Fibroblast of lung (primary cell): ENCODE measurements around the gene RSPH1. TPM values are rescaled to one million over a fixed set of nuclear protein-coding genes. Genes with fewer than 3 reads are reported as not detected.

Experiments used
- DNase-seq, 2 donors: peaks; one replicate each; pipeline versions ENCODE4 v3.0.0 to v3.0.0-alpha.2; 2010; ENCODE audit warnings: low read depth in 2 of 2
- H2AFZ ChIP-seq: 2 replicates; pipeline ENCODE4 v1.5.1; 2012; ENCODE audit warnings: low read length, control low read depth, inconsistent platforms
- H3K27ac ChIP-seq: 2 replicates; pipeline ENCODE4 v1.5.1; 2011; ENCODE audit warnings: low read length, control low read depth; ENCODE audit not compliant: insufficient read depth
- H3K27me3 ChIP-seq: 2 replicates; pipeline ENCODE4 v1.5.1; 2011; ENCODE audit warnings: mild to moderate bottlenecking, low read length; ENCODE audit not compliant: control insufficient read depth, insufficient read depth
- H3K36me3 ChIP-seq: 2 replicates; pipeline ENCODE4 v1.5.1; 2011; ENCODE audit warnings: low read length; ENCODE audit not compliant: control insufficient read depth, insufficient read depth
- H3K4me1 ChIP-seq: 2 replicates; pipeline ENCODE4 v1.5.1; 2011; ENCODE audit warnings: low read length; ENCODE audit not compliant: control insufficient read depth, insufficient read depth; ENCODE audit errors: extremely low read depth
- H3K4me2 ChIP-seq: 2 replicates; pipeline ENCODE4 v1.5.1; 2011; ENCODE audit warnings: low read length, control low read depth; ENCODE audit not compliant: insufficient read depth; ENCODE audit errors: extremely low read depth
- H3K4me3 ChIP-seq, 4 experiments: fragments of 200-600 bp in 1 of 4; sonication (generic) in 1 of 4; replicated peaks in 1 of 4; 2 replicates each; pipeline ENCODE4 v1.5.1; 2011 to 2016; ENCODE audit warnings: low read length in 4 of 4, low read depth in 3 of 4, mild to moderate bottlenecking in 3 of 4, control low read depth in 2 of 4, inconsistent platforms in 1 of 4, mixed read lengths in 1 of 4; ENCODE audit not compliant: insufficient read depth in 1 of 4; ENCODE audit errors: control extremely low read depth in 1 of 4
- H3K79me2 ChIP-seq: 2 replicates; pipeline ENCODE4 v1.5.1; 2012; ENCODE audit warnings: mild to moderate bottlenecking, low read length, inconsistent platforms; ENCODE audit not compliant: control insufficient read depth, insufficient read depth
- H3K9ac ChIP-seq: 2 replicates; pipeline ENCODE4 v1.5.1; 2011; ENCODE audit warnings: mild to moderate bottlenecking, low read length, control low read depth; ENCODE audit not compliant: insufficient read depth
- H3K9me3 ChIP-seq: 2 replicates; pipeline ENCODE4 v1.5.1; 2012; ENCODE audit warnings: low read depth, low read length; ENCODE audit not compliant: control insufficient read depth, insufficient read depth
- H4K20me1 ChIP-seq: 2 replicates; pipeline ENCODE4 v1.5.1; 2011; ENCODE audit warnings: low read length; ENCODE audit not compliant: control insufficient read depth, insufficient read depth; ENCODE audit errors: extremely low read depth
- CTCF ChIP-seq, 2 donors: IDR thresholded peaks in 1 of 2; conservative IDR thresholded peaks in 1 of 2; 1 replicate in 1 of 2; 2 replicates in 1 of 2; pipeline ENCODE4 v1.5.1; 2011 to 2012; ENCODE audit warnings: low read length in 2 of 2, control low read depth in 1 of 2, inconsistent platforms in 1 of 2, low read depth in 1 of 2, mild to moderate bottlenecking in 1 of 2
- EZH2 ChIP-seq: IDR thresholded peaks from 2 replicates; pipeline ENCODE4 v1.5.1; 2012; ENCODE audit warnings: low read length, control low read depth, mild to moderate bottlenecking; ENCODE audit errors: missing control alignments
- polyA plus RNA-seq, 2 donors: library from polyadenylated mRNA; depleted of rRNA in 1 of 2; stranded (reverse) in 1 of 2; unstranded in 1 of 2; fragments of >200 nt; gene quantifications; 2 replicates each; pipeline ENCODE4 v1.2.1, GENCODE V29; 2011 to 2012; ENCODE audit warnings: missing spikeins in 1 of 2
- total RNA-seq: library from RNA; depleted of rRNA; stranded (reverse); fragments of >200 nt; gene quantifications from 2 replicates; pipeline ENCODE4 v1.2.1, GENCODE V29; 2014

The RSPH1 gene
- total and polyA plus RNA-seq, 2 donors (not counting 1 experiment from before 2014, with no cell fraction given): not detected

- H3K36me3 ChIP-seq: no peaks in the 10 kb centered on the region
- peaks cover 11% of the 10 kb centered on the region for H3K27me3 ChIP-seq
- no peak overlapping the region for H3K4me3 ChIP-seq
- DNase-seq: no peak
- H4K20me1 ChIP-seq: no peaks in the 10 kb centered on the region
- H2AFZ ChIP-seq: no peak overlapping the region
- no peaks in the 10 kb centered on the region for H3K9me3 ChIP-seq
- no peak overlapping the region for H3K27ac ChIP-seq
- H3K4me1 ChIP-seq: no peaks in the 10 kb centered on the region
- TF ChIP-seq EZH2 (no peak), CTCF (conservative IDR thresholded peaks at IDR 0.05 in 1 of 2, IDR thresholded peaks at IDR 0.05 in 1 of 2; ENCODE audit: low read depth in 1 of 2, low read length in 2 of 2) (no peak)
- H3K79me2 ChIP-seq: no peaks in the 10 kb centered on the region
- H3K4me2 ChIP-seq: no peak overlapping the region
- no peak overlapping the region for H3K9ac ChIP-seq
Observed at GRCh38 chr21:42484966-42485365, 11.1 kb downstream of the RSPH1 start.

GRCh38 chr21:42481169-42481568 lies 14.9 kb downstream of the RSPH1 start:
- H4K20me1 ChIP-seq: no peaks in the 10 kb centered on the region
- H3K36me3 ChIP-seq: no peaks in the 10 kb centered on the region
- peaks cover 6% of the 10 kb centered on the region for H3K27me3 ChIP-seq
- no peaks in the 10 kb centered on the region for H3K79me2 ChIP-seq
- no peaks in the 10 kb centered on the region for H3K9me3 ChIP-seq
- no peaks in the 10 kb centered on the region for H3K4me1 ChIP-seq
- no peak for TF ChIP-seq EZH2
- no peak for TF ChIP-seq CTCF (conservative IDR thresholded peaks at IDR 0.05 in 1 of 2, IDR thresholded peaks at IDR 0.05 in 1 of 2; ENCODE audit: low read depth in 1 of 2, low read length in 2 of 2)
- DNase-seq: no peak
- H3K4me3 ChIP-seq: no peak overlapping the region
- no peak overlapping the region for H3K9ac ChIP-seq
- no peak overlapping the region for H2AFZ ChIP-seq
- H3K27ac ChIP-seq: no peak overlapping the region
- no peak overlapping the region for H3K4me2 ChIP-seq

GRCh38 chr21:42480736-42481135 lies 15.3 kb downstream of the RSPH1 start:
- TF ChIP-seq EZH2 (no peak), CTCF (conservative IDR thresholded peaks at IDR 0.05 in 1 of 2, IDR thresholded peaks at IDR 0.05 in 1 of 2; ENCODE audit: low read depth in 1 of 2, low read length in 2 of 2) (no peak)
- DNase-seq: no peak
- no peaks in the 10 kb centered on the region for H4K20me1 ChIP-seq
- no peak overlapping the region for H2AFZ ChIP-seq
- no peaks in the 10 kb centered on the region for H3K79me2 ChIP-seq
- H3K9ac ChIP-seq: no peak overlapping the region
- no peaks in the 10 kb centered on the region for H3K36me3 ChIP-seq
- H3K4me3 ChIP-seq: no peak overlapping the region
- H3K27ac ChIP-seq: no peak overlapping the region
- peaks cover 3% of the 10 kb centered on the region for H3K27me3 ChIP-seq
- H3K4me1 ChIP-seq: no peaks in the 10 kb centered on the region
- no peaks in the 10 kb centered on the region for H3K9me3 ChIP-seq
- H3K4me2 ChIP-seq: no peak overlapping the region
